B cell (primary cell): ENCODE measurements around the gene STX1A. TPM values are rescaled to one million over a fixed set of nuclear protein-coding genes. Genes with fewer than 3 reads are reported as not detected.
"Not testable (repeated sequence)": the region's sequence is repeated elsewhere in the genome, so short reads cannot be mapped to it uniquely, and the experiment has no call there.

Source experiments
- ATAC-seq: fragments of 200-7000 bp; cut with Tn5 transposase; one replicate; pipeline ENCODE4 v1.10.0; 2021; ENCODE audit warnings: low read depth, mild to moderate bottlenecking, moderate number of reproducible peaks, moderate library complexity
- CTCF ChIA-PET: fragments of 350-600 bp; sonication (Branson Sonifier 250); formaldehyde crosslinking; loops from one replicate; lab custom pipeline; 2021; ENCODE audit warnings: antibody characterized with exemption, inconsistent platforms; lab: Charles Lee
- POLR2A ChIA-PET: fragments of 350-600 bp; sonication (Branson Sonifier 250); formaldehyde crosslinking; loops from one replicate; lab custom pipeline; 2021; ENCODE audit warnings: antibody characterized with exemption; lab: Charles Lee
- DNase-seq: peaks from one replicate; pipeline ENCODE4 v3.0.0; 2013
- H2AFZ ChIP-seq: 2 replicates; pipeline ENCODE4 v1.6.1; 2012; ENCODE audit warnings: mild to moderate bottlenecking, low read depth, low read length; ENCODE audit not compliant: insufficient read depth, poor library complexity, severe bottlenecking
- H3K27ac ChIP-seq, 2 donors: 1 replicate in 1 of 2; 2 replicates in 1 of 2; pipeline ENCODE4 v1.5.1; 2012 to 2013; ENCODE audit warnings: low read length in 2 of 2, mild to moderate bottlenecking in 2 of 2, moderate library complexity in 1 of 2
- H3K27me3 ChIP-seq, 4 experiments: fragments of 200-600 bp in 1 of 4; sonication (generic) in 1 of 4; replicated peaks in 1 of 4; 1 replicate in 2 of 4; 2 replicates in 2 of 4; pipeline versions ENCODE4 v1.6.1 to v1.7.0; 2013 to 2016; ENCODE audit warnings: low read length in 3 of 4, mild to moderate bottlenecking in 2 of 4, mixed read lengths in 1 of 4, moderate library complexity in 1 of 4; ENCODE audit not compliant: insufficient read depth in 4 of 4, control insufficient read depth in 3 of 4; ENCODE audit errors: control extremely low read depth in 1 of 4
- H3K36me3 ChIP-seq, 2 experiments: replicated peaks in 1 of 2; 1 replicate in 1 of 2; 2 replicates in 1 of 2; pipeline versions ENCODE4 v1.6.1 to v1.7.1; 2013; ENCODE audit warnings: low read length in 1 of 2; ENCODE audit not compliant: insufficient read depth in 2 of 2, control insufficient read depth in 1 of 2; ENCODE audit errors: control extremely low read depth in 1 of 2, extremely low read depth in 1 of 2
- H3K4me1 ChIP-seq, 2 donors: fragments of 200-600 bp in 1 of 2; sonication (generic) in 1 of 2; 1 replicate in 1 of 2; 2 replicates in 1 of 2; pipeline versions ENCODE4 v1.5.1 to v1.6.1; 2013 to 2017; ENCODE audit warnings: low read length in 2 of 2; ENCODE audit not compliant: control insufficient read depth in 2 of 2, insufficient read depth in 2 of 2
- H3K4me2 ChIP-seq: replicated peaks from 2 replicates; pipeline ENCODE3; 2012; ENCODE audit warnings: mild to moderate bottlenecking, low read depth, low read length; ENCODE audit not compliant: poor library complexity, severe bottlenecking
- H3K4me3 ChIP-seq, 5 experiments: fragments of 200-600 bp in 1 of 5; sonication (generic) in 1 of 5; 1 replicate in 3 of 5; 2 replicates in 2 of 5; pipeline versions ENCODE4 v1.5.1 to v1.7.0; 2011 to 2016; ENCODE audit warnings: low read length in 4 of 5, mild to moderate bottlenecking in 4 of 5, low read depth in 2 of 5, control low read depth in 1 of 5, moderate library complexity in 1 of 5; ENCODE audit not compliant: insufficient read depth in 1 of 5; ENCODE audit errors: control extremely low read depth in 1 of 5, extremely low read depth in 1 of 5
- H3K79me2 ChIP-seq: fragments of 200-600 bp; sonication (generic); one replicate; pipeline ENCODE4 v1.6.0; 2016; ENCODE audit warnings: low read length; ENCODE audit not compliant: control insufficient read depth, insufficient read depth
- H3K9ac ChIP-seq: fragments of 200-600 bp; sonication (generic); 2 replicates; pipeline ENCODE4 v1.6.1; 2017; ENCODE audit warnings: mild to moderate bottlenecking, low read length, moderate library complexity
- H3K9me3 ChIP-seq, 3 donors: one replicate each; pipeline versions ENCODE4 v1.6.1 to v1.7.1; 2013; ENCODE audit warnings: low read length in 2 of 3; ENCODE audit not compliant: control insufficient read depth in 2 of 3, insufficient read depth in 1 of 3; ENCODE audit errors: control extremely low read depth in 1 of 3
- H4K20me1 ChIP-seq: 2 replicates; pipeline ENCODE4 v1.6.0; 2012; ENCODE audit warnings: mild to moderate bottlenecking, low read length; ENCODE audit not compliant: insufficient read depth, control insufficient read depth, poor library complexity, severe bottlenecking
- H3K27ac Mint-ChIP-seq: one replicate; pipeline ENCODE4 v1.8.0; 2021; ENCODE audit warnings: mixed read lengths
- H3K27me3 Mint-ChIP-seq: one replicate; pipeline ENCODE4 v1.8.0; 2021; ENCODE audit warnings: mixed read lengths
- H3K4me1 Mint-ChIP-seq: one replicate; pipeline ENCODE4 v1.8.0; 2021; ENCODE audit warnings: mixed read lengths
- H3K4me3 Mint-ChIP-seq: one replicate; pipeline ENCODE4 v1.8.0; 2021; ENCODE audit warnings: mixed read lengths
- H3K9me3 Mint-ChIP-seq: one replicate; pipeline ENCODE4 v1.8.0; 2022; ENCODE audit warnings: mixed read lengths; ENCODE audit not compliant: insufficient read depth
- CTCF ChIP-seq: fragments of 200-600 bp; IDR thresholded peaks from one replicate; pipeline ENCODE4 v1.8.0; 2022; ENCODE audit warnings: antibody characterized with exemption, mild to moderate bottlenecking
- EZH2 ChIP-seq: IDR thresholded peaks from 2 replicates; pipeline ENCODE4 v1.6.1; 2012; ENCODE audit warnings: borderline replicate concordance, low read depth, mild to moderate bottlenecking, moderate library complexity, low read length; ENCODE audit not compliant: insufficient read depth, poor library complexity, severe bottlenecking
- WGBS: methylation state at CpG from one replicate; pipeline ENCODE4 v1.1.5; 2013; ENCODE audit warnings: missing lambda C conversion rate; ENCODE audit not compliant: insufficient coverage; 5-methylcytosine and 5-hydroxymethylcytosine counted together
- intact Hi-C: fragments of 100-400 bp; cut with micrococcal nuclease; formaldehyde crosslinking; loops from one replicate; pipeline ENCODE4 v1.10.0; 2022
- polyA plus RNA-seq: library from polyadenylated mRNA; depleted of rRNA; stranded (reverse); fragments of >200 nt; gene quantifications from 2 replicates; pipeline ENCODE4 v1.2.3, GENCODE V29; 2012
- total RNA-seq, 2 donors: library from RNA; stranded (reverse); fragments of 120-200 nt in 1 of 2; gene quantifications; 1 replicate in 1 of 2; 2 replicates in 1 of 2; pipeline versions ENCODE4 v1.2.3 to v1.2.4, GENCODE V29; 2013 to 2022

STX1A gene
- total and polyA plus RNA-seq, 2 donors (not counting 1 experiment from before 2014, with no cell fraction given), result 3.1 to 9.6 TPM

DNA sequence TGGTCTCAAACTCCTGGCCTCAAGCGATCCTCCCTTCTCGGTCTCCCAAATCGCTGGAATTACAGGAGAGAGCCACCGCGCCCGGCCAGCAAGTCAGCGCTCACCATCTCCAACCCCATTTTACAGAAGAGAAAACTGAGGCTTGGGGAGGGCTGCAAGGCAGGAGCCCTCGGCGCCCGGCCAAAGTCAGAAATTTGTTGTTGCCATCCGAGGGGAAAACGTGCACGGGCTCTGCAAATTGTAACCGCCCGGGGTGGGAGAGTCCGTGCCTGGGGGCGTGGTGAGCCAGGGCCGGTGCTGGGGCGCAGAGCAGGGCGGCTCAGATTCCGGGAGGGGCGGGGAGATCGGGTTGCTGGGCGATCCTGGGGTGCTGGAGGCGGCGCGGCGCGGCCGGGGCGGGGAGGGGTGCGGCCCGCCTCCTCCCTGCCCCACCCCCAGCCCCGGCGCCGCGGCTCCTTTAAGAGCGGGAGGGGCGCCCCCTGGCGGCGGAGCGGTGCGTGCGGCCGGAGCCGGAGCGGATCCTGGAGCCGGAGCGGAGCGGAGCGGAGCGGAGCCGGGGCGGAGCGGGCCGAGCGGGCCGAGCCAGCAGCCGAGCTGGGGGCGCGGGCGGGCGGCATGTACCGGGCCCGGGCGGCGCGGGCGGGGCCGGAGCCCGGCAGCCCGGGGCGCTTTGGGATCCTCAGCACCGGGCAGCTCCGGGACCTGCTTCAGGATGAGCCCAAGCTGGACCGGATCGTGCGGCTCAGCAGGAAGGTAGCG, 51.9 kb downstream of the STX1A start, which contains the start of gene VPS37D:
VPS37D (plus strand) TSS at position 488 of the 759 bp plus-strand sequence; CDS start at position 616, 128 bp downstream.
- H3K9ac ChIP-seq, result peak within 1 kb of the TSS; percentile 70
- H4K20me1 ChIP-seq, result no peaks in the 10 kb centered on the region
- 2% methylated on average over 78 of the region's 79 CpGs for whole genome bisulfite sequencing
- Mint-ChIP-seq H3K27me3 (peaks cover 42% of the 10 kb centered on the region), H3K4me1 (peaks cover 8% of the 10 kb centered on the region), H3K9me3 (peaks cover 5% of the 10 kb centered on the region), H3K4me3 (peak within 1 kb of the TSS; percentile 83), H3K27ac (peak within 1 kb of the TSS; percentile 20)
- no peak for TF ChIP-seq EZH2
- peak; percentile 73 for TF ChIP-seq CTCF
- ChIA-PET CTCF (interaction anchor here (1.0 kb wide), 3 partner anchors 58 to 89 kb away, joined by 3 to 5 read pairs (median 3); partner anchors contain the start of gene TBL2), POLR2A (interaction anchor here (0.6 to 1.1 kb wide), 3 partner anchors 36 to 72 kb away, joined by 3 to 8 read pairs (median 3); no protein-coding TSS in a partner anchor)
- H2AFZ ChIP-seq, result peak within 1 kb of the TSS; percentile 79
- peaks cover 0 to 7% (median 0%) of the 10 kb centered on the region in 3 donors for H3K9me3 ChIP-seq
- H3K4me2 ChIP-seq, result peak within 1 kb of the TSS; percentile 92
- peak within 1 kb of the TSS in 4 of 5 experiments; percentile 39 to 59 (median 48) for H3K4me3 ChIP-seq
- no peaks in the 10 kb centered on the region for H3K36me3 ChIP-seq
- intact Hi-C loops, result loop anchor here (1.0 to 2.0 kb wide), 4 partner anchors 16 to 89 kb away; partner anchors contain the start of genes ABHD11, BUD23, DNAJC30 and STX1A
- peaks cover 0 to 55% (median 21%) of the 10 kb centered on the region in 4 experiments for H3K27me3 ChIP-seq
- peak; percentile 94 for DNase-seq
- peak; percentile 94 for ATAC-seq
- no peaks in the 10 kb centered on the region for H3K79me2 ChIP-seq
- H3K27ac ChIP-seq, result no peak within 1 kb of the TSS
- peaks cover 8 to 16% of the 10 kb centered on the region in 2 donors for H3K4me1 ChIP-seq

DNA sequence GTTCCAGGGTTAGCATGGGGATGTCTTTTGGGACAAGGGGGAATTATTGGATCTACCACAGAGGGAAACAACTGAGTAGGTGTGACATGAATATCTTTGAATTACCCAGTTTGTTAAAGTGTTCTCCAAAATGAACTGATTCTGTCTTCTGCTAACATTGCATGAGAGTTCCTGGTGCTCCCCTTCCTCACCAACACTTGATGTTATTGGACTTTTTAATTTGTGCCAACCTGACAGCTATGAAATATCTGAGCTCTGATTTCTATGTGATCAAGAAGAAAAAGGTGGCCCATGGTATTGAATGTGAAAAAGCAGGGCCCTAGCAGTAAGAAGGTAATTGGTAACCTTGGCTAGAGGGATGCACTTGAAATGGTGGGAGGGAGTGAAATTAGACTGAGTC, 56.4 kb downstream of the STX1A start:
- intact Hi-C loops, result no loop called here
- Mint-ChIP-seq H3K4me1 (peaks cover 1% of the 10 kb centered on the region), H3K27ac (no peak overlapping the region), H3K4me3 (no peak overlapping the region), H3K27me3 (peaks cover 34% of the 10 kb centered on the region), H3K9me3 (peaks cover 5% of the 10 kb centered on the region)
- H3K4me2 ChIP-seq, result no peak overlapping the region
- CTCF ChIA-PET, result no interaction called here
- no peak overlapping the region for H3K9ac ChIP-seq
- H3K4me1 ChIP-seq, result peaks cover 0 to 5% of the 10 kb centered on the region in 2 donors
- H3K79me2 ChIP-seq, result no peaks in the 10 kb centered on the region
- H3K27me3 ChIP-seq, result peaks cover 0 to 31% (median 14%) of the 10 kb centered on the region in 4 experiments
- no peaks in the 10 kb centered on the region for H4K20me1 ChIP-seq
- H3K9me3 ChIP-seq, result peaks cover 0 to 12% (median 0%) of the 10 kb centered on the region in 3 donors
- H3K36me3 ChIP-seq, result no peaks in the 10 kb centered on the region
- H3K27ac ChIP-seq, result no peak overlapping the region
- ATAC-seq (no peak), DNase-seq (no peak)
- POLR2A ChIA-PET, result no interaction called here
- no peak overlapping the region for H3K4me3 ChIP-seq
- no peak overlapping the region for H2AFZ ChIP-seq
- no peak for TF ChIP-seq EZH2
- no peak for TF ChIP-seq CTCF

GRCh38 chr7:73660594-73660993, 58.9 kb downstream of the STX1A start:
- H3K4me1 Mint-ChIP-seq, result not testable (repeated sequence)

More at GRCh38 chr7:73660594-73660993, 58.9 kb downstream of the STX1A start:
- H3K27me3 ChIP-seq, result peaks cover 0 to 22% (median 14%) of the 10 kb centered on the region in 4 experiments
- POLR2A ChIA-PET, H3K9me3 Mint-ChIP-seq, H3K79me2 ChIP-seq, H3K9me3 ChIP-seq, H2AFZ ChIP-seq, H4K20me1 ChIP-seq, H3K4me2 ChIP-seq, CTCF ChIA-PET, ATAC-seq, H3K9ac ChIP-seq, H3K4me3 ChIP-seq, H3K27ac ChIP-seq, H3K4me3 Mint-ChIP-seq, H3K27ac Mint-ChIP-seq, DNase-seq, H3K36me3 ChIP-seq, intact Hi-C loops, H3K4me1 ChIP-seq: not testable (repeated sequence)
- WGBS, result 83% methylated on average over 1 of the region's 4 CpGs
- H3K27me3 Mint-ChIP-seq, result peaks cover 30% of the 10 kb centered on the region
